ENCODE results near the gene NNAT. TPM values are rescaled to one million over a fixed set of nuclear protein-coding genes. Genes with fewer than 3 reads are reported as not detected.
A peak's percentile ranks its signal among the peaks of the same experiment; 100 is the strongest.

Gene NNAT
- total and polyA plus RNA-seq, 8 donors, result 2.8 to 65.2 (median 9.0) TPM

- H3K4me3 ChIP-seq, result no peak overlapping the region
- WGBS, 5 donors, result 81 to 88% (median 82%) methylated on average over 11 of the region's 11 CpGs
- H3K27me3 ChIP-seq, result peaks cover 0 to 56% (median 32%) of the 10 kb centered on the region in 3 donors
- no peak for TF ChIP-seq CTCF (IDR thresholded peaks at IDR 0.05)
- TF ChIP-seq POLR2A (IDR thresholded peaks at IDR 0.05), result no peak
- no peak for TF ChIP-seq EP300 (IDR thresholded peaks at IDR 0.05)
- no peak for TF ChIP-seq POLR2AphosphoS5 (IDR thresholded peaks at IDR 0.05)
- peaks cover 0 to 6% (median 5%) of the 10 kb centered on the region in 4 donors for H3K4me1 ChIP-seq
- H3K27ac ChIP-seq, result no peak overlapping the region
- no peak for DNase-seq
- H3K9me3 ChIP-seq, result no peaks in the 10 kb centered on the region
- no peaks in the 10 kb centered on the region for H3K36me3 ChIP-seq
- intact Hi-C loops (cut with DNase I; ENCODE audit: low total_unique reads), result loop anchor here (10.0 kb wide), 1 partner anchor 435 kb away; no protein-coding TSS in a partner anchor
These were observed 38.4 kb downstream of the NNAT start for GRCh38 chr20:37559312-37560027.

- H3K36me3 ChIP-seq, result no peaks in the 10 kb centered on the region
- H3K4me3 ChIP-seq, result no peak overlapping the region
- no peak for DNase-seq
- 59 to 74% (median 71%) methylated on average over 4 of the region's 4 CpGs for WGBS, 5 donors
- no peak overlapping the region for H3K27ac ChIP-seq
- intact Hi-C loops (cut with DNase I; ENCODE audit: low total_unique reads), result loop anchor here (10.0 kb wide), 1 partner anchor 434 kb away; no protein-coding TSS in a partner anchor
- H3K4me1 ChIP-seq, result peaks cover 0 to 10% (median 7%) of the 10 kb centered on the region in 4 donors
- H3K27me3 ChIP-seq, result peaks cover 0 to 68% (median 43%) of the 10 kb centered on the region in 3 donors
- TF ChIP-seq POLR2AphosphoS5 (IDR thresholded peaks at IDR 0.05), result no peak
- no peak for TF ChIP-seq EP300 (IDR thresholded peaks at IDR 0.05)
- no peak for TF ChIP-seq POLR2A (IDR thresholded peaks at IDR 0.05)
- no peak for TF ChIP-seq CTCF (IDR thresholded peaks at IDR 0.05)
- no peaks in the 10 kb centered on the region for H3K9me3 ChIP-seq
These were observed 39.6 kb downstream of the NNAT start for GRCh38 chr20:37560629-37561028.

- intact Hi-C loops (cut with DNase I; ENCODE audit: low total_unique reads), result loop anchor here (10.0 kb wide), 1 partner anchor 432 kb away; no protein-coding TSS in a partner anchor
- no peak overlapping the region for H3K27ac ChIP-seq
- H3K4me1 ChIP-seq, result peaks cover 0 to 15% (median 12%) of the 10 kb centered on the region in 4 donors
- TF ChIP-seq POLR2AphosphoS5 (IDR thresholded peaks at IDR 0.05), result no peak
- no peak for TF ChIP-seq EP300 (IDR thresholded peaks at IDR 0.05)
- TF ChIP-seq CTCF (IDR thresholded peaks at IDR 0.05), result no peak
- TF ChIP-seq POLR2A (IDR thresholded peaks at IDR 0.05), result no peak
- 57 to 80% (median 61%) methylated on average over 3 of the region's 3 CpGs for WGBS, 5 donors
- H3K36me3 ChIP-seq, result no peaks in the 10 kb centered on the region
- no peaks in the 10 kb centered on the region for H3K9me3 ChIP-seq
- H3K27me3 ChIP-seq, result peaks cover 0 to 76% (median 57%) of the 10 kb centered on the region in 3 donors
- H3K4me3 ChIP-seq, result no peak overlapping the region
- DNase-seq, result no peak
These were observed 41.8 kb downstream of the NNAT start for GRCh38 chr20:37562695-37563480.

GRCh38 chr20:37564016-37564387 lies 43.0 kb downstream of the NNAT start:
- H3K27me3 ChIP-seq, result peaks cover 0 to 85% (median 62%) of the 10 kb centered on the region in 3 donors
- WGBS, 5 donors, result 32 to 45% (median 35%) methylated on average over 14 to 19 of the region's 19 CpGs
- H3K4me1 ChIP-seq, result peaks cover 0 to 17% (median 13%) of the 10 kb centered on the region in 4 donors
- no peaks in the 10 kb centered on the region for H3K9me3 ChIP-seq
- no peaks in the 10 kb centered on the region for H3K36me3 ChIP-seq
- TF ChIP-seq EP300 (IDR thresholded peaks at IDR 0.05) (no peak), POLR2A (IDR thresholded peaks at IDR 0.05) (no peak), POLR2AphosphoS5 (IDR thresholded peaks at IDR 0.05) (no peak), CTCF (IDR thresholded peaks at IDR 0.05) (no peak)
- no peak overlapping the region for H3K27ac ChIP-seq
- DNase-seq, result peak in 1 of 2 donors; percentile 9
- intact Hi-C loops (cut with DNase I; ENCODE audit: low total_unique reads), result loop anchor here (10.0 kb wide), 1 partner anchor 431 kb away; no protein-coding TSS in a partner anchor
- H3K4me3 ChIP-seq, result peak overlapping the region in 1 of 4 donors; percentile 3

Measured in stomach (tissue), 9 donors.